GM12873 (cell line): ENCODE results near the gene CHST2.

Experiments used
- CTCF ChIP-seq: IDR thresholded peaks from 2 replicates; pipeline ENCODE4 v1.5.1; 2012; ENCODE audit warnings: low read depth, mild to moderate bottlenecking, moderate library complexity, low read length, control low read depth; ENCODE audit not compliant: insufficient read depth; ENCODE audit errors: missing control alignments

The CHST2 gene

GRCh38 chr3:143119009-143119914 lies at the start of gene CHST2:
CHST2 (plus strand) TSS chr3:143119771; CDS start chr3:143120817, 1,046 bp downstream.
- no peak for TF ChIP-seq CTCF

- no peak for TF ChIP-seq CTCF
Observed at GRCh38 chr3:143070977-143071551, 48.5 kb upstream of the CHST2 start.

- no peak for TF ChIP-seq CTCF
Observed at GRCh38 chr3:143071776-143072175, 47.8 kb upstream of the CHST2 start.

GRCh38 chr3:143078883-143079282 lies 40.7 kb upstream of the CHST2 start:
- no peak for TF ChIP-seq CTCF

- TF ChIP-seq CTCF, result no peak
Observed at GRCh38 chr3:143080196-143080595, 39.4 kb upstream of the CHST2 start.

GRCh38 chr3:143081365-143081764 lies 38.2 kb upstream of the CHST2 start:
- no peak for TF ChIP-seq CTCF
